ENCODE data around the gene PPP1CC. TPM values are rescaled to one million over a fixed set of nuclear protein-coding genes. Genes with fewer than 3 reads are reported as not detected.

PPP1CC gene
- total and polyA plus RNA-seq, 2 donors (not counting 3 experiments of a cell fraction or from before 2014, with no cell fraction given): 67.1 to 139 TPM

GRCh38 chr12:110778833-110779577 lies 36.3 kb upstream of the PPP1CC start:
- no peak overlapping the region for H3K4me3 ChIP-seq (replicated peaks in 1 of 3; ENCODE audit: insufficient read depth in 1 of 3, low read depth in 1 of 3, low read length in 3 of 3)
- intact Hi-C loops (cut with micrococcal nuclease): no loop called here
- H3K9me3 ChIP-seq (replicated peaks; ENCODE audit: control insufficient read depth, insufficient read depth, low read length): no peaks in the 10 kb centered on the region
- no peaks in the 10 kb centered on the region for H3K9me1 ChIP-seq (replicated peaks; ENCODE audit: control insufficient read depth, extremely low read depth, insufficient read depth, low read length)
- H2AFZ ChIP-seq (ENCODE audit: low read depth, low read length): no peak overlapping the region
- FAIRE-seq (no peak), DNase-seq (ENCODE audit: low read depth, low spot score) (no peak)
- dilution Hi-C loops (cut with MboI; ENCODE audit: extremely low pct_ligation_motif_present, low sequenced_read_pairs): no loop called here
- no peaks in the 10 kb centered on the region for H3K27me3 ChIP-seq (ENCODE audit: control insufficient read depth in 2 of 2, insufficient read depth in 2 of 2, low read length in 2 of 2)
- no TSS peak for BruUV-seq (replicated peaks)
- H3K9ac ChIP-seq (replicated peaks; ENCODE audit: extremely low read depth, insufficient read depth, low read length): no peak overlapping the region
- H3K4me2 ChIP-seq (ENCODE audit: insufficient read depth, low read length): no peak overlapping the region
- H4K20me1 ChIP-seq (replicated peaks; ENCODE audit: control insufficient read depth, extremely low read depth, insufficient read depth, low read length): no peaks in the 10 kb centered on the region
- no peaks in the 10 kb centered on the region for H3K4me1 ChIP-seq (ENCODE audit: control insufficient read depth, extremely low read depth, insufficient read depth, low read length)
- H3K36me3 ChIP-seq (ENCODE audit: control insufficient read depth in 2 of 2, extremely low read depth in 1 of 2, insufficient read depth in 2 of 2, low read length in 2 of 2): no peaks in the 10 kb centered on the region
- H3K79me2 ChIP-seq (ENCODE audit: control insufficient read depth, insufficient read depth, low read length): no peaks in the 10 kb centered on the region
- TF ChIP-seq CTCF (IDR thresholded peaks at IDR 0.05; ENCODE audit: extremely low read depth in 1 of 2, insufficient read depth in 1 of 2, low read depth in 1 of 2, low read length in 2 of 2): no peak
- H3K27ac ChIP-seq (ENCODE audit: insufficient read depth, low read depth, low read length): no peak overlapping the region
- ChIA-PET POLR2A (no interaction called here), CTCF (interaction anchor here (1.4 kb wide), 1 partner anchor 48 kb away, joined by 3 read pairs; no protein-coding TSS in a partner anchor)

GRCh38 chr12:110776410-110776809 lies 33.7 kb upstream of the PPP1CC start:
- no peaks in the 10 kb centered on the region for H3K79me2 ChIP-seq (ENCODE audit: control insufficient read depth, insufficient read depth, low read length)
- no TSS peak for BruUV-seq (replicated peaks)
- H3K27ac ChIP-seq (ENCODE audit: insufficient read depth, low read depth, low read length): no peak overlapping the region
- DNase-seq (ENCODE audit: low read depth, low spot score) (no peak), FAIRE-seq (no peak)
- no peaks in the 10 kb centered on the region for H3K9me3 ChIP-seq (replicated peaks; ENCODE audit: control insufficient read depth, insufficient read depth, low read length)
- CTCF ChIA-PET: interaction anchor here (1.0 kb wide), 1 partner anchor 38 kb away, joined by 3 read pairs; no protein-coding TSS in a partner anchor
- H3K36me3 ChIP-seq (ENCODE audit: control insufficient read depth in 2 of 2, extremely low read depth in 1 of 2, insufficient read depth in 2 of 2, low read length in 2 of 2): no peaks in the 10 kb centered on the region
- TF ChIP-seq POLR2AphosphoS5 (IDR thresholded peaks at IDR 0.05; ENCODE audit: insufficient read depth, low read depth, low read length) (no peak), CTCF (IDR thresholded peaks at IDR 0.05; ENCODE audit: extremely low read depth in 1 of 2, insufficient read depth in 1 of 2, low read depth in 1 of 2, low read length in 2 of 2) (no peak), MAX (IDR thresholded peaks at IDR 0.05; ENCODE audit: insufficient read depth, insufficient read length) (no peak)
- no peak overlapping the region for H2AFZ ChIP-seq (ENCODE audit: low read depth, low read length)
- no peaks in the 10 kb centered on the region for H3K9me1 ChIP-seq (replicated peaks; ENCODE audit: control insufficient read depth, extremely low read depth, insufficient read depth, low read length)
- no peak overlapping the region for H3K9ac ChIP-seq (replicated peaks; ENCODE audit: extremely low read depth, insufficient read depth, low read length)
- no peak overlapping the region for H3K4me3 ChIP-seq (replicated peaks in 1 of 3; ENCODE audit: insufficient read depth in 1 of 3, low read depth in 1 of 3, low read length in 3 of 3)
- POLR2A ChIA-PET: no interaction called here
- intact Hi-C loops (cut with micrococcal nuclease) (no loop called here), dilution Hi-C loops (cut with MboI; ENCODE audit: extremely low pct_ligation_motif_present, low sequenced_read_pairs) (no loop called here)
- H4K20me1 ChIP-seq (replicated peaks; ENCODE audit: control insufficient read depth, extremely low read depth, insufficient read depth, low read length): no peaks in the 10 kb centered on the region
- no peaks in the 10 kb centered on the region for H3K27me3 ChIP-seq (ENCODE audit: control insufficient read depth in 2 of 2, insufficient read depth in 2 of 2, low read length in 2 of 2)
- no peaks in the 10 kb centered on the region for H3K4me1 ChIP-seq (ENCODE audit: control insufficient read depth, extremely low read depth, insufficient read depth, low read length)
- H3K4me2 ChIP-seq (ENCODE audit: insufficient read depth, low read length): no peak overlapping the region

All from endothelial cell of umbilical vein (primary cell).